ENCODE measurements around the gene EXOC4. TPM values are rescaled to one million over a fixed set of nuclear protein-coding genes. Genes with fewer than 3 reads are reported as not detected.

The EXOC4 gene
- total RNA-seq, 1 donor from 2014 or later: 145 TPM

GRCh38 chr7:133412942-133413341 lies 160.1 kb downstream of the EXOC4 start:
- H3K4me1 Mint-ChIP-seq (ENCODE audit: low read depth): peaks cover 9% of the 10 kb centered on the region
- DNase-seq (ENCODE audit: low spot score, unreplicated experiment): no peak
- H3K27ac Mint-ChIP-seq: no peak overlapping the region
- no peaks in the 10 kb centered on the region for H3K9me3 Mint-ChIP-seq (ENCODE audit: low read depth)
- no peaks in the 10 kb centered on the region for H3K36me3 Mint-ChIP-seq (ENCODE audit: insufficient read depth)
- TF ChIP-seq CTCF (IDR thresholded peaks at IDR 0.05; ENCODE audit: unreplicated experiment): no peak
- no peaks in the 10 kb centered on the region for H3K27me3 Mint-ChIP-seq
- H3K4me3 Mint-ChIP-seq (ENCODE audit: low read depth): no peak overlapping the region

GRCh38 chr7:133419041-133419440 lies 166.2 kb downstream of the EXOC4 start:
- Mint-ChIP-seq H3K27ac (peak overlapping the region; percentile 4), H3K27me3 (no peaks in the 10 kb centered on the region), H3K4me1 (ENCODE audit: low read depth) (peaks cover 16% of the 10 kb centered on the region), H3K36me3 (ENCODE audit: insufficient read depth) (peaks cover under 1% of the 10 kb centered on the region), H3K4me3 (ENCODE audit: low read depth) (no peak overlapping the region), H3K9me3 (ENCODE audit: low read depth) (no peaks in the 10 kb centered on the region)
- DNase-seq (ENCODE audit: low spot score, unreplicated experiment): no peak
- TF ChIP-seq CTCF (IDR thresholded peaks at IDR 0.05; ENCODE audit: unreplicated experiment): no peak

GRCh38 chr7:133423618-133424017 lies 170.7 kb downstream of the EXOC4 start:
- H3K4me1 Mint-ChIP-seq (ENCODE audit: low read depth): peaks cover 5% of the 10 kb centered on the region
- peaks cover 17% of the 10 kb centered on the region for H3K36me3 Mint-ChIP-seq (ENCODE audit: insufficient read depth)
- H3K4me3 Mint-ChIP-seq (ENCODE audit: low read depth): no peak overlapping the region
- DNase-seq (ENCODE audit: low spot score, unreplicated experiment): no peak
- H3K27ac Mint-ChIP-seq: no peak overlapping the region
- TF ChIP-seq CTCF (IDR thresholded peaks at IDR 0.05; ENCODE audit: unreplicated experiment): no peak
- no peaks in the 10 kb centered on the region for H3K27me3 Mint-ChIP-seq
- H3K9me3 Mint-ChIP-seq (ENCODE audit: low read depth): peaks cover 7% of the 10 kb centered on the region

- H3K4me3 Mint-ChIP-seq (ENCODE audit: low read depth): no peak overlapping the region
- peaks cover 4% of the 10 kb centered on the region for H3K4me1 Mint-ChIP-seq (ENCODE audit: low read depth)
- H3K27ac Mint-ChIP-seq: no peak overlapping the region
- no peak for DNase-seq (ENCODE audit: low spot score, unreplicated experiment)
- no peaks in the 10 kb centered on the region for H3K27me3 Mint-ChIP-seq
- H3K9me3 Mint-ChIP-seq (ENCODE audit: low read depth): peaks cover 7% of the 10 kb centered on the region
- peaks cover 19% of the 10 kb centered on the region for H3K36me3 Mint-ChIP-seq (ENCODE audit: insufficient read depth)
- TF ChIP-seq CTCF (IDR thresholded peaks at IDR 0.05; ENCODE audit: unreplicated experiment): no peak
These were observed 175.4 kb downstream of the EXOC4 start for GRCh38 chr7:133428326-133428725.

- no peak for DNase-seq (ENCODE audit: low spot score, unreplicated experiment)
- H3K4me3 Mint-ChIP-seq (ENCODE audit: low read depth): no peak overlapping the region
- no peak for TF ChIP-seq CTCF (IDR thresholded peaks at IDR 0.05; ENCODE audit: unreplicated experiment)
- H3K4me1 Mint-ChIP-seq (ENCODE audit: low read depth): peaks cover 4% of the 10 kb centered on the region
- H3K27ac Mint-ChIP-seq: no peak overlapping the region
- H3K27me3 Mint-ChIP-seq: no peaks in the 10 kb centered on the region
- H3K36me3 Mint-ChIP-seq (ENCODE audit: insufficient read depth): peaks cover 19% of the 10 kb centered on the region
- peaks cover 7% of the 10 kb centered on the region for H3K9me3 Mint-ChIP-seq (ENCODE audit: low read depth)
These were observed 176.0 kb downstream of the EXOC4 start for GRCh38 chr7:133428876-133429275.

All from progenitor cell of endocrine pancreas (in vitro differentiated cells).